ENCODE results near the gene NGEF. TPM values are rescaled to one million over a fixed set of nuclear protein-coding genes. Genes with fewer than 3 reads are reported as not detected.

The NGEF gene
- polyA plus RNA-seq, 3 donors: not detected

- peaks cover 0 to 2% (median 1%) of the 10 kb centered on the region in 3 donors for H3K27me3 Mint-ChIP-seq (ENCODE audit: low read depth in 3 of 3)
- Histone ChIP-seq H3K79me2 (ENCODE audit: insufficient read depth, low read length) (no peaks in the 10 kb centered on the region), H2AFZ (ENCODE audit: insufficient read depth, low read depth, low read length, poor library complexity, severe bottlenecking) (no peak overlapping the region), H3K4me3 (replicated peaks in 1 of 3; ENCODE audit: low read depth in 2 of 3, low read length in 3 of 3) (no peak overlapping the region), H4K20me1 (ENCODE audit: insufficient read depth, low read length) (no peaks in the 10 kb centered on the region), H3K4me1 (ENCODE audit: control insufficient read depth in 1 of 2, insufficient read depth in 2 of 2, low read length in 2 of 2) (peaks cover 0 to 6% of the 10 kb centered on the region in 2 donors), H3K4me2 (replicated peaks; ENCODE audit: extremely low read depth, low read length, poor library complexity, severe bottlenecking) (no peak overlapping the region), H3K27me3 (ENCODE audit: control insufficient read depth in 2 of 2, insufficient read depth in 2 of 2, low read length in 2 of 2) (no peaks in the 10 kb centered on the region), H3K27ac (ENCODE audit: low read depth in 1 of 2, low read length in 2 of 2) (no peak overlapping the region), H3K9me3 (replicated peaks in 1 of 2; ENCODE audit: control insufficient read depth in 1 of 2, insufficient read depth in 1 of 2, low read length in 2 of 2) (no peaks in the 10 kb centered on the region), H3K9ac (ENCODE audit: insufficient read depth, low read length, poor library complexity, severe bottlenecking) (no peak overlapping the region), H3K36me3 (replicated peaks in 1 of 2; ENCODE audit: control insufficient read depth in 1 of 2, insufficient read depth in 2 of 2, low read length in 2 of 2) (no peaks in the 10 kb centered on the region)
- no peaks in the 10 kb centered on the region for H3K36me3 Mint-ChIP-seq
- no peaks in the 10 kb centered on the region for H3K9me3 Mint-ChIP-seq
- H3K4me3 Mint-ChIP-seq: no peak overlapping the region
- TF ChIP-seq CTCF (IDR thresholded peaks at IDR 0.05): no peak
- peak overlapping the region in 2 of 7 donors; percentile 26 to 58 for H3K27ac Mint-ChIP-seq
- peaks cover 9% of the 10 kb centered on the region for H3K4me1 Mint-ChIP-seq
- WGBS (ENCODE audit: insufficient coverage): 96% methylated on average over 7 of the region's 9 CpGs
- no peak for DNase-seq
- intact Hi-C loops (cut with micrococcal nuclease): no loop called here
Measured at GRCh38 chr2:233042549-233042948, 29.5 kb upstream of the NGEF start.

- H3K27me3 Mint-ChIP-seq (ENCODE audit: low read depth in 3 of 3): peaks cover 0 to 2% (median 0%) of the 10 kb centered on the region in 3 donors
- Histone ChIP-seq H4K20me1 (ENCODE audit: insufficient read depth, low read length) (no peaks in the 10 kb centered on the region), H3K36me3 (replicated peaks in 1 of 2; ENCODE audit: control insufficient read depth in 1 of 2, insufficient read depth in 2 of 2, low read length in 2 of 2) (no peaks in the 10 kb centered on the region), H3K27ac (ENCODE audit: low read depth in 1 of 2, low read length in 2 of 2) (no peak overlapping the region), H3K4me1 (ENCODE audit: control insufficient read depth in 1 of 2, insufficient read depth in 2 of 2, low read length in 2 of 2) (peaks cover 0 to 6% of the 10 kb centered on the region in 2 donors), H3K9me3 (replicated peaks in 1 of 2; ENCODE audit: control insufficient read depth in 1 of 2, insufficient read depth in 1 of 2, low read length in 2 of 2) (no peaks in the 10 kb centered on the region), H3K79me2 (ENCODE audit: insufficient read depth, low read length) (no peaks in the 10 kb centered on the region), H3K4me3 (replicated peaks in 1 of 3; ENCODE audit: low read depth in 2 of 3, low read length in 3 of 3) (no peak overlapping the region), H3K4me2 (replicated peaks; ENCODE audit: extremely low read depth, low read length, poor library complexity, severe bottlenecking) (no peak overlapping the region), H3K27me3 (ENCODE audit: control insufficient read depth in 2 of 2, insufficient read depth in 2 of 2, low read length in 2 of 2) (no peaks in the 10 kb centered on the region), H2AFZ (ENCODE audit: insufficient read depth, low read depth, low read length, poor library complexity, severe bottlenecking) (no peak overlapping the region), H3K9ac (ENCODE audit: insufficient read depth, low read length, poor library complexity, severe bottlenecking) (no peak overlapping the region)
- 60% methylated on average over 5 of the region's 10 CpGs for WGBS (ENCODE audit: insufficient coverage)
- peak overlapping the region in 2 of 7 donors; percentile 13 to 40 for H3K27ac Mint-ChIP-seq
- H3K4me1 Mint-ChIP-seq: peaks cover 9% of the 10 kb centered on the region
- TF ChIP-seq CTCF (IDR thresholded peaks at IDR 0.05): no peak
- DNase-seq: peak in 2 of 3 donors; percentile 22 to 45
- H3K4me3 Mint-ChIP-seq: no peak overlapping the region
- no peaks in the 10 kb centered on the region for H3K36me3 Mint-ChIP-seq
- H3K9me3 Mint-ChIP-seq: no peaks in the 10 kb centered on the region
- intact Hi-C loops (cut with micrococcal nuclease): no loop called here
Measured at GRCh38 chr2:233041722-233042323, 28.8 kb upstream of the NGEF start.

All from CD14-positive monocyte (primary cell).